Endothelial cell of umbilical vein (primary cell): Measurements from ENCODE around the gene E2F2. TPM values are rescaled to one million over a fixed set of nuclear protein-coding genes. Genes with fewer than 3 reads are reported as not detected.
A peak's percentile ranks its signal among the peaks of the same experiment; 100 is the strongest.

Source experiments
- BruUV-seq: library from RNA; stranded (reverse); fragments of 400-500 nt; replicated peaks from 2 replicates; lab custom pipeline; 2021; lab: Mats Ljungman, UMichigan
- CTCF ChIA-PET: fragments of 300-600, 350-600 bp; sonication (Branson Sonifier 250); formaldehyde crosslinking; loops from one replicate; lab custom pipeline; 2021; ENCODE audit warnings: antibody characterized with exemption, inconsistent platforms; lab: Charles Lee
- POLR2A ChIA-PET: fragments of 300-600, 350-600 bp; sonication (Branson Sonifier 250); formaldehyde crosslinking; loops from one replicate; lab custom pipeline; 2021; ENCODE audit warnings: antibody characterized with exemption, inconsistent platforms; lab: Charles Lee
- DNase-seq: peaks from one replicate; pipeline ENCODE4 v3.0.0-alpha.2; 2011; ENCODE audit warnings: low read depth, low spot score
- FAIRE-seq: peaks from 2 replicates; lab custom pipeline; 2011; peaks lifted over from hg19 to GRCh38; lab: Jason Lieb, UNC
- H2AFZ ChIP-seq: 2 replicates; pipeline ENCODE4 v1.6.0; 2012; ENCODE audit warnings: low read depth, low read length, control low read depth, inconsistent platforms
- H3K27ac ChIP-seq: 2 replicates; pipeline ENCODE4 v1.5.1; 2011; ENCODE audit warnings: low read depth, mild to moderate bottlenecking, control low read depth, low read length, moderate library complexity; ENCODE audit not compliant: insufficient read depth
- H3K27me3 ChIP-seq, 2 experiments: 2 replicates each; pipeline versions ENCODE4 v1.6.0 to v1.6.1; 2011; ENCODE audit warnings: low read length in 2 of 2, mixed read lengths in 1 of 2; ENCODE audit not compliant: control insufficient read depth in 2 of 2, insufficient read depth in 2 of 2
- H3K36me3 ChIP-seq, 2 experiments: 2 replicates in 1 of 2; 3 replicates in 1 of 2; pipeline ENCODE4 v1.5.1; 2011; ENCODE audit warnings: low read length in 2 of 2, mild to moderate bottlenecking in 1 of 2, moderate library complexity in 1 of 2; ENCODE audit not compliant: control insufficient read depth in 2 of 2, insufficient read depth in 2 of 2; ENCODE audit errors: extremely low read depth in 1 of 2
- H3K4me1 ChIP-seq: 3 replicates; pipeline ENCODE4 v1.5.1; 2011; ENCODE audit warnings: mild to moderate bottlenecking, low read length; ENCODE audit not compliant: control insufficient read depth, insufficient read depth; ENCODE audit errors: extremely low read depth
- H3K4me2 ChIP-seq: 2 replicates; pipeline ENCODE4 v1.6.1; 2011; ENCODE audit warnings: low read length, control low read depth, mixed read lengths; ENCODE audit not compliant: insufficient read depth
- H3K4me3 ChIP-seq, 3 experiments: fragments of 200-600 bp in 1 of 3; sonication (generic), shearing (Covaris generic) in 1 of 3; replicated peaks in 1 of 3; 2 replicates each; pipeline ENCODE4 v1.5.1; 2011 to 2016; ENCODE audit warnings: control low read depth in 3 of 3, low read length in 3 of 3, mild to moderate bottlenecking in 2 of 3, inconsistent platforms in 1 of 3, low read depth in 1 of 3, moderate library complexity in 1 of 3; ENCODE audit not compliant: insufficient read depth in 1 of 3
- H3K79me2 ChIP-seq: 2 replicates; pipeline ENCODE4 v1.6.0; 2012; ENCODE audit warnings: low read length, inconsistent platforms; ENCODE audit not compliant: control insufficient read depth, insufficient read depth
- H3K9ac ChIP-seq: replicated peaks from 2 replicates; pipeline ENCODE3; 2011; ENCODE audit warnings: low read length, control low read depth; ENCODE audit not compliant: insufficient read depth; ENCODE audit errors: extremely low read depth
- H3K9me1 ChIP-seq: replicated peaks from 3 replicates; pipeline ENCODE4 v1.6.0; 2011; ENCODE audit warnings: mild to moderate bottlenecking, low read length; ENCODE audit not compliant: control insufficient read depth, insufficient read depth; ENCODE audit errors: extremely low read depth
- H3K9me3 ChIP-seq: replicated peaks from 2 replicates; pipeline ENCODE4 v1.5.1; 2012; ENCODE audit warnings: low read length, inconsistent platforms; ENCODE audit not compliant: control insufficient read depth, insufficient read depth
- H4K20me1 ChIP-seq: replicated peaks from 2 replicates; pipeline ENCODE3; 2011; ENCODE audit warnings: mild to moderate bottlenecking, low read length; ENCODE audit not compliant: control insufficient read depth, insufficient read depth; ENCODE audit errors: extremely low read depth
- EZH2 ChIP-seq: IDR thresholded peaks from 2 replicates; pipeline ENCODE4 v1.6.1; 2012; ENCODE audit warnings: borderline replicate concordance, low read depth, mild to moderate bottlenecking, moderate library complexity, low read length, inconsistent platforms; ENCODE audit not compliant: severe bottlenecking
- FOS ChIP-seq: IDR thresholded peaks from 2 replicates; pipeline ENCODE4 v1.6.1; 2011; ENCODE audit warnings: mild to moderate bottlenecking, low read length, moderate library complexity, borderline replicate concordance; ENCODE audit not compliant: insufficient read depth
- GATA2 ChIP-seq: IDR thresholded peaks from 2 replicates; pipeline ENCODE4 v1.7.0; 2011; ENCODE audit warnings: low read depth, mild to moderate bottlenecking, moderate library complexity, mixed read lengths, low read length; ENCODE audit not compliant: insufficient read length, insufficient read depth
- JUN ChIP-seq: IDR thresholded peaks from 2 replicates; pipeline ENCODE4 v1.6.1; 2011; ENCODE audit warnings: borderline replicate concordance, low read depth; ENCODE audit not compliant: insufficient read length, insufficient read depth
- MAX ChIP-seq: IDR thresholded peaks from 2 replicates; pipeline ENCODE4 v1.6.1; 2011; ENCODE audit not compliant: insufficient read depth, insufficient read length
- MYC ChIP-seq: IDR thresholded peaks from one replicate; pipeline ENCODE4 v1.6.1; 2011; ENCODE audit warnings: mild to moderate bottlenecking, low read depth, low read length
- POLR2A ChIP-seq: IDR thresholded peaks from 2 replicates; pipeline ENCODE4 v1.6.1; 2012; ENCODE audit warnings: low read depth, mild to moderate bottlenecking, control low read depth, low read length
- POLR2AphosphoS5 ChIP-seq: IDR thresholded peaks from 2 replicates; pipeline ENCODE4 v1.6.1; 2012; ENCODE audit warnings: low read depth, mild to moderate bottlenecking, control low read depth, low read length, moderate library complexity; ENCODE audit not compliant: insufficient read depth
- dilution Hi-C: fragments of 300-500 bp; cut with MboI; formaldehyde crosslinking; loops from one replicate; pipeline ENCODE4 v1.15.0; 2019; ENCODE audit warnings: low sequenced_read_pairs; ENCODE audit not compliant: extremely low pct_ligation_motif_present
- intact Hi-C: fragments of 100-400 bp; cut with micrococcal nuclease; formaldehyde crosslinking; loops from one replicate; pipeline ENCODE4 v1.10.0; 2022
- polyA plus RNA-seq, 4 experiments: library from polyadenylated mRNA; depleted of rRNA in 3 of 4; stranded (reverse) in 3 of 4; unstranded in 1 of 4; fragments of >200 nt; gene quantifications; 2 replicates each; pipeline versions ENCODE4 v1.2.1 to v1.2.3, GENCODE V29; 2011 to 2012; ENCODE audit warnings: missing spikeins in 1 of 4
- total RNA-seq: library from RNA; stranded (reverse); gene quantifications from 2 replicates; pipeline ENCODE4 v1.2.3, GENCODE V29; 2021
- TF ChIP-seq, protein P1 (sequence below), 2 donors: IDR thresholded peaks; 1 replicate in 1 of 2; 2 replicates in 1 of 2; pipeline ENCODE4 v1.5.1; 2011; ENCODE audit warnings: low read length in 2 of 2, mild to moderate bottlenecking in 2 of 2, moderate library complexity in 2 of 2, control low read depth in 1 of 2, inconsistent platforms in 1 of 2, low read depth in 1 of 2; ENCODE audit not compliant: insufficient read depth in 1 of 2; ENCODE audit errors: extremely low read depth in 1 of 2

Gene E2F2
- total and polyA plus RNA-seq, 2 donors (not counting 3 experiments of a cell fraction or from before 2014, with no cell fraction given), result 1.1 to 5.6 TPM

DNA sequence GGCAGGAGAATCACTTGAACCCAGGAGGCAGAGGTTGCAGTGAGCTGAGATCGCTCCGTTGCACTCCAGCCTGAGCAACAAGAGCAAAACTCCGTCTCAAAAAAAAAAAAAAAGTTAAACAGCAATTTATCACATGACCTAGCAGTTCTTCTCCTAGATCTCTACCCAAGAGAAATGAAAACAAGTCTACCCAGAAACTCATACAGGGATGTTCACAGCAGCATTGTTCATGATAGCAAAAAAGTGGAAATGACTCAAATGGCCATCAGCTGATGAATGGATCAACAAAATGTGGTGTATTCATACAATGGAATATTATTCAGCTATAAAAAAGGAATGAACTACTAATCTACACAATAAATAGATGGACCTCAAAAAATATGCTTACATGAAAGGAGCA is 40.4 kb upstream of the E2F2 start:
- no peak for FAIRE-seq
- Histone ChIP-seq H3K27me3 (no peaks in the 10 kb centered on the region), H3K9me3 (no peaks in the 10 kb centered on the region), H3K4me2 (no peak overlapping the region), H2AFZ (no peak overlapping the region), H4K20me1 (no peaks in the 10 kb centered on the region), H3K9ac (no peak overlapping the region), H3K27ac (no peak overlapping the region), H3K9me1 (no peaks in the 10 kb centered on the region), H3K36me3 (no peaks in the 10 kb centered on the region), H3K79me2 (no peaks in the 10 kb centered on the region), H3K4me1 (peaks cover 7% of the 10 kb centered on the region), H3K4me3 (no peak overlapping the region)
- no peak for DNase-seq
- ChIA-PET POLR2A (no interaction called here), CTCF (interaction anchor here (2.1 to 2.2 kb wide), 2 partner anchors 64 to 66 kb away, joined by 6 to 7 read pairs; no protein-coding TSS in a partner anchor)
- dilution Hi-C loops, result no loop called here
- TF ChIP-seq POLR2AphosphoS5 (no peak), FOS (no peak), POLR2A (no peak), EZH2 (no peak)
- no TSS peak for BruUV-seq
- intact Hi-C loops, result no loop called here

- ChIA-PET POLR2A (no interaction called here), CTCF (interaction anchor here (1.1 to 2.2 kb wide), 3 partner anchors 11 to 67 kb away, joined by 4 to 6 read pairs (median 5); no protein-coding TSS in a partner anchor)
- BruUV-seq, result no TSS peak
- Histone ChIP-seq H4K20me1 (no peaks in the 10 kb centered on the region), H3K9ac (no peak overlapping the region), H3K27ac (no peak overlapping the region), H3K9me3 (no peaks in the 10 kb centered on the region), H3K79me2 (no peaks in the 10 kb centered on the region), H3K27me3 (no peaks in the 10 kb centered on the region), H3K36me3 (no peaks in the 10 kb centered on the region), H3K4me1 (peaks cover 7% of the 10 kb centered on the region), H2AFZ (no peak overlapping the region), H3K4me2 (no peak overlapping the region), H3K9me1 (no peaks in the 10 kb centered on the region), H3K4me3 (no peak overlapping the region)
- no peak for TF ChIP-seq MYC
- TF ChIP-seq, protein P1, sequence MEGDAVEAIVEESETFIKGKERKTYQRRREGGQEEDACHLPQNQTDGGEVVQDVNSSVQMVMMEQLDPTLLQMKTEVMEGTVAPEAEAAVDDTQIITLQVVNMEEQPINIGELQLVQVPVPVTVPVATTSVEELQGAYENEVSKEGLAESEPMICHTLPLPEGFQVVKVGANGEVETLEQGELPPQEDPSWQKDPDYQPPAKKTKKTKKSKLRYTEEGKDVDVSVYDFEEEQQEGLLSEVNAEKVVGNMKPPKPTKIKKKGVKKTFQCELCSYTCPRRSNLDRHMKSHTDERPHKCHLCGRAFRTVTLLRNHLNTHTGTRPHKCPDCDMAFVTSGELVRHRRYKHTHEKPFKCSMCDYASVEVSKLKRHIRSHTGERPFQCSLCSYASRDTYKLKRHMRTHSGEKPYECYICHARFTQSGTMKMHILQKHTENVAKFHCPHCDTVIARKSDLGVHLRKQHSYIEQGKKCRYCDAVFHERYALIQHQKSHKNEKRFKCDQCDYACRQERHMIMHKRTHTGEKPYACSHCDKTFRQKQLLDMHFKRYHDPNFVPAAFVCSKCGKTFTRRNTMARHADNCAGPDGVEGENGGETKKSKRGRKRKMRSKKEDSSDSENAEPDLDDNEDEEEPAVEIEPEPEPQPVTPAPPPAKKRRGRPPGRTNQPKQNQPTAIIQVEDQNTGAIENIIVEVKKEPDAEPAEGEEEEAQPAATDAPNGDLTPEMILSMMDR (IDR thresholded peaks at IDR 0.05; ENCODE audit: extremely low read depth in 1 of 2, insufficient read depth in 1 of 2, low read depth in 1 of 2, low read length in 2 of 2), result no peak
- no peak for TF ChIP-seq POLR2A
- TF ChIP-seq FOS, result no peak
- TF ChIP-seq JUN, result no peak
- TF ChIP-seq MAX, result no peak
- no peak for TF ChIP-seq EZH2
- no peak for TF ChIP-seq GATA2
- no peak for TF ChIP-seq POLR2AphosphoS5
- dilution Hi-C loops (no loop called here), intact Hi-C loops (no loop called here)
- FAIRE-seq, result peak; percentile 35
- DNase-seq, result no peak
Measured at GRCh38 chr1:23570001-23570691, 39.1 kb upstream of the E2F2 start.
